SK-N-SH (cell line): Measurements from ENCODE around the gene HSD11B1L. TPM values are rescaled to one million over a fixed set of nuclear protein-coding genes. Genes with fewer than 3 reads are reported as not detected.

Experiments used
- CTCF ChIA-PET: fragments of 300-600, 350-600 bp; formaldehyde crosslinking; extraction: SDS; loops from one replicate; lab custom pipeline; 2021; lab: Yijun Ruan, JAX
- POLR2A ChIA-PET: fragments of 350-600 bp; sonication (Branson Sonifier 250); formaldehyde crosslinking; extraction: SDS; loops from one replicate; lab custom pipeline; 2020; ENCODE audit warnings: antibody characterized with exemption, inconsistent platforms; lab: Yijun Ruan, JAX
- DNase-seq: peaks from one replicate; pipeline ENCODE4 v3.0.0; 2012
- H2AFZ ChIP-seq: fragments of 200-600 bp; sonication (generic); 2 replicates; pipeline ENCODE4 v1.8.1; 2016; ENCODE audit warnings: antibody characterized with exemption, mild to moderate bottlenecking, low read depth
- H3F3A ChIP-seq: fragments of 200-600 bp; sonication (generic); replicated peaks from 2 replicates; pipeline ENCODE3; 2016; ENCODE audit warnings: antibody characterized with exemption, mild to moderate bottlenecking; ENCODE audit not compliant: insufficient read depth
- H3K27ac ChIP-seq, 2 experiments: fragments of 200-500 bp in 1 of 2; fragments of 200-600 bp in 1 of 2; sonication (Bioruptor generic) in 1 of 2; sonication (generic), shearing (Covaris generic) in 1 of 2; 2 replicates each; pipeline versions ENCODE4 v1.5.1 to v1.6.1; 2014 to 2016; ENCODE audit warnings: low read depth in 2 of 2, inconsistent platforms in 1 of 2, low read length in 1 of 2, mild to moderate bottlenecking in 1 of 2, mixed read lengths in 1 of 2
- H3K27me3 ChIP-seq: fragments of 200-600 bp; sonication (generic), shearing (Covaris generic); 2 replicates; pipeline ENCODE4 v1.6.1; 2016; ENCODE audit warnings: mixed run types; ENCODE audit not compliant: insufficient read depth
- H3K36me3 ChIP-seq, 2 experiments: fragments of 200-500 bp in 1 of 2; fragments of 200-600 bp in 1 of 2; sonication (Bioruptor generic) in 1 of 2; sonication (generic) in 1 of 2; replicated peaks in 1 of 2; 2 replicates each; pipeline versions ENCODE3 to v1.5.1; 2014 to 2016; ENCODE audit warnings: low read length in 1 of 2, mild to moderate bottlenecking in 1 of 2; ENCODE audit not compliant: insufficient read depth in 2 of 2, control insufficient read depth in 1 of 2
- H3K4me1 ChIP-seq, 2 experiments: fragments of 200-500 bp in 1 of 2; fragments of 200-600 bp in 1 of 2; sonication (Bioruptor generic) in 1 of 2; sonication (generic), shearing (Covaris generic) in 1 of 2; 2 replicates each; pipeline versions ENCODE4 v1.5.1 to v1.6.1; 2014 to 2016; ENCODE audit warnings: low read depth in 1 of 2, low read length in 1 of 2, mixed run types in 1 of 2; ENCODE audit not compliant: insufficient read depth in 2 of 2, control insufficient read depth in 1 of 2
- H3K4me2 ChIP-seq: fragments of 200-600 bp; sonication (generic), shearing (Covaris generic); 2 replicates; pipeline ENCODE4 v1.6.1; 2017; ENCODE audit warnings: mixed run types
- H3K4me3 ChIP-seq, 2 experiments: fragments of 200-500 bp in 1 of 2; fragments of 200-600 bp in 1 of 2; sonication (Bioruptor generic) in 1 of 2; sonication (generic), shearing (Covaris generic) in 1 of 2; 2 replicates each; pipeline versions ENCODE4 v1.5.1 to v1.8.1; 2014 to 2016; ENCODE audit warnings: low read depth in 2 of 2, inconsistent platforms in 1 of 2, low read length in 1 of 2, mild to moderate bottlenecking in 1 of 2, mixed read lengths in 1 of 2, moderate library complexity in 1 of 2
- H3K79me2 ChIP-seq: fragments of 200-600 bp; sonication (generic); 2 replicates; pipeline ENCODE4 v1.8.1; 2017; ENCODE audit warnings: mild to moderate bottlenecking; ENCODE audit not compliant: insufficient read depth
- H3K9ac ChIP-seq: fragments of 200-600 bp; sonication (generic); 2 replicates; pipeline ENCODE4 v1.6.1; 2017; ENCODE audit warnings: mixed run types
- H3K9me2 ChIP-seq: fragments of 200-600 bp; sonication (generic); 2 replicates; pipeline ENCODE4 v1.6.1; 2017; ENCODE audit warnings: mixed run types
- H3K9me3 ChIP-seq: fragments of 200-600 bp; sonication (generic); 2 replicates; pipeline ENCODE4 v1.6.1; 2017; ENCODE audit warnings: mixed run types, mild to moderate bottlenecking, moderate library complexity
- H4K20me1 ChIP-seq: fragments of 200-600 bp; sonication (generic); 2 replicates; pipeline ENCODE4 v1.6.1; 2017; ENCODE audit warnings: mild to moderate bottlenecking, mixed run types; ENCODE audit not compliant: insufficient read depth
- CHD2 ChIP-seq: fragments of 150-350 bp; IDR thresholded peaks from 2 replicates; pipeline ENCODE4 v1.6.1; 2018; ENCODE audit warnings: low read length; ENCODE audit not compliant: partially characterized antibody
- ELF1 ChIP-seq: IDR thresholded peaks from 2 replicates; pipeline ENCODE4 v1.4.0; 2012
- EP300 ChIP-seq, 2 experiments: IDR thresholded peaks; 2 replicates each; pipeline versions ENCODE4 v1.4.0 to v1.6.1; 2012; ENCODE audit warnings: borderline replicate concordance in 1 of 2, low read depth in 1 of 2, low read length in 1 of 2
- FOSL2 ChIP-seq: IDR thresholded peaks from 2 replicates; pipeline ENCODE4 v1.4.0; 2012; ENCODE audit warnings: low read depth, mild to moderate bottlenecking, moderate library complexity, borderline replicate concordance
- FOXJ3 ChIP-seq: sonication (generic); formaldehyde crosslinking; IDR thresholded peaks from 2 replicates; pipeline ENCODE4 v1.5.1; 2020; ENCODE audit warnings: mild to moderate bottlenecking, missing genetic modification reagents
- NFIC ChIP-seq: IDR thresholded peaks from 2 replicates; pipeline ENCODE4 v1.4.0; 2012; ENCODE audit warnings: borderline replicate concordance
- PBX3 ChIP-seq: IDR thresholded peaks from 2 replicates; pipeline ENCODE4; 2012
- RCOR1 ChIP-seq: fragments of 150-350 bp; IDR thresholded peaks from 2 replicates; pipeline ENCODE4 v1.6.1; 2017; ENCODE audit warnings: antibody characterized with exemption, low read length
- SMC3 ChIP-seq: IDR thresholded peaks from 2 replicates; pipeline ENCODE4 v1.6.1; 2012; ENCODE audit warnings: low read depth, low read length, improper control_type of control experiment
- TAF1 ChIP-seq: IDR thresholded peaks from 2 replicates; pipeline ENCODE4 v1.6.1; 2012; ENCODE audit warnings: low read depth, mild to moderate bottlenecking, low read length, moderate library complexity, borderline replicate concordance
- TEAD4 ChIP-seq: IDR thresholded peaks from 2 replicates; pipeline ENCODE4 v1.4.0; 2012; ENCODE audit warnings: mild to moderate bottlenecking, borderline replicate concordance; ENCODE audit not compliant: insufficient read depth
- WGBS: methylation state at CpG from one replicate; pipeline ENCODE4 v1.1.6; 2017; ENCODE audit warnings: low lambda C conversion rate; 5-methylcytosine and 5-hydroxymethylcytosine counted together
- polyA plus RNA-seq, 3 experiments: library from polyadenylated mRNA; depleted of rRNA; stranded (reverse); fragments of >200 nt; gene quantifications; 2 replicates each; pipeline ENCODE4 v1.2.3, GENCODE V29; 2012
- TF ChIP-seq, protein P1 (sequence below): fragments of 200-600 bp; sonication (generic); IDR thresholded peaks from 2 replicates; pipeline ENCODE4 v1.6.1; 2017; ENCODE audit warnings: antibody characterized with exemption, mild to moderate bottlenecking, moderate library complexity
- TF ChIP-seq, protein P2 (sequence below): IDR thresholded peaks from 2 replicates; pipeline ENCODE4 v1.4.0; 2012; ENCODE audit warnings: low read depth
- TF ChIP-seq, protein P3 (sequence below): fragments of 150-350 bp; IDR thresholded peaks from 2 replicates; pipeline ENCODE4 v1.6.1; 2016; ENCODE audit warnings: mild to moderate bottlenecking, low read depth, low read length

The HSD11B1L gene
- polyA plus RNA-seq, 1 of the 3 experiments (the other 2 are of a cell fraction), result 53.3 TPM

DNA sequence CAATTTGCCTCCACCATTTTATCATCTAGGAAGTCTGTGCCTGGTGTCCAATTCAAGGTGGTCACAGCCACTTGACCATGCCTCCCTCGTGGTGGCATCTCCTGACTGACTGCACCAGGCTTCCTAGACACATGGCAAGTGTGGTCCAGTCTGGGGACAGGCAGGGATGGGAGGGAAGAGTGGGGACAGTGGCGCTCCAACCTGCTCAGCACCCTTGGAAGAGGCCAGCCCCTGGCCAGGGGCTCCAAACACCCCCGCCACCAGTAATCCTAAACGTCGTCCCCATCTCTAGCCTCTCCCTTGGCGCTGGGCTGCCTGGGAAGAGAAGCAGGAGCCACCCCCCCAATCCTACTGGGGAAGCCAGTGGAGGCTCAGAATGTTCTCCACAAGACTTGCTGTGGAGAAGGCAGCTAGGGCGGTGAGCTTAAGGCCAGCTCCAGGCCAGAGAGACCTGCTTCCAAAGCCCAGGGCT lies 11.9 kb downstream of the HSD11B1L start:
- Histone ChIP-seq H3K9ac (no peak overlapping the region), H3K4me1 (peaks cover 0 to 28% of the 10 kb centered on the region in 2 experiments; a peak in 1 of 4 replicates), H3K9me2 (no peaks in the 10 kb centered on the region), H2AFZ (no peak overlapping the region), H3K79me2 (peaks cover 53% of the 10 kb centered on the region), H3K9me3 (no peaks in the 10 kb centered on the region), H3K27me3 (no peaks in the 10 kb centered on the region), H3K36me3 (peaks cover 9 to 57% of the 10 kb centered on the region in 2 experiments), H3K27ac (peak overlapping the region; percentile 6 to 58; a peak in 2 of 4 replicates), H3F3A (peaks cover 42% of the 10 kb centered on the region), H3K4me2 (0 out of 2 replicates have a peak overlapping the region, but pooled peaks have one; percentile 3), H4K20me1 (peaks cover 70% of the 10 kb centered on the region), H3K4me3 (no peak overlapping the region)
- 87% methylated on average over 7 of the region's 7 CpGs for WGBS
- TF ChIP-seq CHD2 (no peak), RCOR1 (no peak), FOSL2 (no peak), TAF1 (no peak), SMC3 (no peak), PBX3 (no peak), NFIC (no peak), ELF1 (no peak), FOXJ3 (CRISPR knock-in tag) (no peak), EP300 (IDR thresholded peaks at IDR 0.05; ENCODE audit: borderline replicate concordance in 1 of 2, low read depth in 1 of 2, low read length in 1 of 2) (no peak), TEAD4 (no peak)
- TF ChIP-seq, protein P1, sequence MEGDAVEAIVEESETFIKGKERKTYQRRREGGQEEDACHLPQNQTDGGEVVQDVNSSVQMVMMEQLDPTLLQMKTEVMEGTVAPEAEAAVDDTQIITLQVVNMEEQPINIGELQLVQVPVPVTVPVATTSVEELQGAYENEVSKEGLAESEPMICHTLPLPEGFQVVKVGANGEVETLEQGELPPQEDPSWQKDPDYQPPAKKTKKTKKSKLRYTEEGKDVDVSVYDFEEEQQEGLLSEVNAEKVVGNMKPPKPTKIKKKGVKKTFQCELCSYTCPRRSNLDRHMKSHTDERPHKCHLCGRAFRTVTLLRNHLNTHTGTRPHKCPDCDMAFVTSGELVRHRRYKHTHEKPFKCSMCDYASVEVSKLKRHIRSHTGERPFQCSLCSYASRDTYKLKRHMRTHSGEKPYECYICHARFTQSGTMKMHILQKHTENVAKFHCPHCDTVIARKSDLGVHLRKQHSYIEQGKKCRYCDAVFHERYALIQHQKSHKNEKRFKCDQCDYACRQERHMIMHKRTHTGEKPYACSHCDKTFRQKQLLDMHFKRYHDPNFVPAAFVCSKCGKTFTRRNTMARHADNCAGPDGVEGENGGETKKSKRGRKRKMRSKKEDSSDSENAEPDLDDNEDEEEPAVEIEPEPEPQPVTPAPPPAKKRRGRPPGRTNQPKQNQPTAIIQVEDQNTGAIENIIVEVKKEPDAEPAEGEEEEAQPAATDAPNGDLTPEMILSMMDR, result no peak
- TF ChIP-seq, protein P2, sequence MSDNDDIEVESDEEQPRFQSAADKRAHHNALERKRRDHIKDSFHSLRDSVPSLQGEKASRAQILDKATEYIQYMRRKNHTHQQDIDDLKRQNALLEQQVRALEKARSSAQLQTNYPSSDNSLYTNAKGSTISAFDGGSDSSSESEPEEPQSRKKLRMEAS, result no peak
- TF ChIP-seq, protein P3, sequence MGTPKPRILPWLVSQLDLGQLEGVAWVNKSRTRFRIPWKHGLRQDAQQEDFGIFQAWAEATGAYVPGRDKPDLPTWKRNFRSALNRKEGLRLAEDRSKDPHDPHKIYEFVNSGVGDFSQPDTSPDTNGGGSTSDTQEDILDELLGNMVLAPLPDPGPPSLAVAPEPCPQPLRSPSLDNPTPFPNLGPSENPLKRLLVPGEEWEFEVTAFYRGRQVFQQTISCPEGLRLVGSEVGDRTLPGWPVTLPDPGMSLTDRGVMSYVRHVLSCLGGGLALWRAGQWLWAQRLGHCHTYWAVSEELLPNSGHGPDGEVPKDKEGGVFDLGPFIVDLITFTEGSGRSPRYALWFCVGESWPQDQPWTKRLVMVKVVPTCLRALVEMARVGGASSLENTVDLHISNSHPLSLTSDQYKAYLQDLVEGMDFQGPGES, result no peak
- DNase-seq, result peak; percentile 28
- POLR2A ChIA-PET, result no interaction called here
- CTCF ChIA-PET, result no interaction called here
